ENCODE results near the gene COX6A2. TPM values are rescaled to one million over a fixed set of nuclear protein-coding genes. Genes with fewer than 3 reads are reported as not detected.

COX6A2 gene
- total RNA-seq, result not detected in 2 replicates

GRCh38 chr16:31428279-31428597 lies at the start of gene COX6A2:
TSS of gene COX6A2 (minus strand) at chr16:31428360. CDS start at chr16:31428325, 35 bp downstream.

DNA sequence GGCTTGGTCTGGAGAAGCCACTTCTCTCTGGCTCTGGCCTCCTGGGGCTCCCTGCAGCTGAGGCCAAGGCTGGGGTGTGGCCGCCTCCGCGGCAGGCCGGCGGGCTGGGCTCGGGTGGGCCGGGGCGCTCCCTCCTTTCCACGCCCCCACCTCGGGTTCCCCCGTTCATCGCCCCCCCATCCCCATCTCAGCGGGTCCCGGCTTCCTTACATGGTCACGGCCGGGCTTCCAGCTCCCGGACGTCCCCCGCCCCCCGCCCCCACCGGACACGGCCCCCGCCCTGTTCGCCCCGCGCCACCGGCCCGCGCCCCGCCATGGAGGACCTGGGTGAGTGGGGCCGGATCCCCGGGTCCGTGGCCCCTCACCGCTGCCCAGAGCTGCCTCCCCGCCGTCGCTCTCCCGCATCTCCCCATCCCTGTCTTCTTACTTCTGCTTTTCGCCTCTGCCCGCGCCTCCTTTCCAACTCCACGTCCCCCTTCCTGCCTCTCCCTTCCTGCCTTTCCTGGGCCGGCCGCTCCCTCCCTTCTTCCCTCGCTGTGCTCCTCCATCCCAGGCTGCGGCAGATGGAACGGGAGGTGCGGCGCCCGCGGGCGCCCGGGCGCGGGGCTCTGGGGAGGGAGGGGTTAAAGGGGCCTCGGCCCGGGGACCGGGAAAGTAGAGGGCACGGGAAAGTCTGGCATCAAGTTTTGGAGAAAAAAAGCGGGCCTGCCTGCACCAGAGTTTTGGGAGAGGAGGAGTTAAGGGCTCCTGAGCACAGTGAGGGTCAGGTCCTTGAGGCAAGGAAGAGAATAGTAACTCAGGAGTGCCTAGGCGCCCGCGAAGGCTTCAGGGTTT lies 43.9 kb upstream of the COX6A2 start, which contains the start of gene TGFB1I1:
Gene TGFB1I1, plus strand, starts transcription at position 278 of the 834 bp plus-strand sequence. Its CDS starts 37 bp downstream, at position 315.

GRCh38 chr16:31458844-31459686 lies 30.9 kb upstream of the COX6A2 start, which contains the start of gene ARMC5:
TSS of gene ARMC5 (plus strand) at chr16:31459501. CDS start at chr16:31459525, 24 bp downstream.

GRCh38 chr16:31393056-31393455 lies 35.1 kb downstream of the COX6A2 start, which contains the start of gene ITGAD:
TSS of gene ITGAD (plus strand) at chr16:31393335. CDS start at chr16:31393361, 26 bp downstream.

Other genes starting within 250 kb of the COX6A2 start
- gene FUS, start 248.2 kb downstream of the COX6A2 start, total RNA-seq, result 29.2 and 31.2 TPM in 2 replicates
- gene PYCARD, start 225.6 kb downstream of the COX6A2 start, total RNA-seq, result 50.4 and 57.1 TPM in 2 replicates
- gene TRIM72, start 214.2 kb downstream of the COX6A2 start, total RNA-seq, result 0.68 TPM in 1 of 2 replicates, not detected in the other
- not detected in 2 replicates for gene PYDC1, start 211.2 kb downstream of the COX6A2 start, total RNA-seq
- gene ITGAM, start 168.4 kb downstream of the COX6A2 start, total RNA-seq, result not detected in 2 replicates
- under 0.01 TPM in 1 of 2 replicates, not detected in the other for gene ITGAX, start 73.2 kb downstream of the COX6A2 start, total RNA-seq
- gene ITGAD, start 35.0 kb downstream of the COX6A2 start, total RNA-seq, result not detected in 2 replicates
- 5.5 and 5.6 TPM in 2 replicates for gene ZNF843, start 14.4 kb upstream of the COX6A2 start, total RNA-seq
- 10.0 and 16.2 TPM in 2 replicates for gene ARMC5, start 31.1 kb upstream of the COX6A2 start, total RNA-seq
- gene TGFB1I1, start 43.8 kb upstream of the COX6A2 start, total RNA-seq, result 62.1 and 124 TPM in 2 replicates
- gene SLC5A2, start 54.8 kb upstream of the COX6A2 start, total RNA-seq, result not detected in 2 replicates
- gene RUSF1, start 80.0 kb upstream of the COX6A2 start, total RNA-seq, result 54.5 and 57.6 TPM in 2 replicates
- not detected in 2 replicates for gene AHSP, start 99.5 kb upstream of the COX6A2 start, total RNA-seq

All from pericardium fibroblast (primary cell).